Neural cell (in vitro differentiated cells): ENCODE data around the gene CTDNEP1. TPM values are rescaled to one million over a fixed set of nuclear protein-coding genes. Genes with fewer than 3 reads are reported as not detected.

Source experiments
- H2AFZ ChIP-seq: fragments of 200-600, 300-800 bp; sonication (generic), shearing (Covaris generic); 2 replicates; pipeline ENCODE4 v1.6.0; 2014; ENCODE audit warnings: low read depth, mild to moderate bottlenecking, antibody characterized with exemption, low read length, moderate library complexity
- H3F3A ChIP-seq: fragments of 200-600 bp; shearing (Covaris generic); 2 replicates; pipeline ENCODE4 v1.6.1; 2016; ENCODE audit warnings: mild to moderate bottlenecking, moderate library complexity, mixed read lengths, antibody characterized with exemption, low read length; ENCODE audit not compliant: insufficient read depth, poor library complexity, severe bottlenecking
- H3K27ac ChIP-seq: fragments of 200-600, 300-800 bp; sonication (generic), shearing (Covaris generic); 2 replicates; pipeline ENCODE4 v1.5.1; 2014; ENCODE audit warnings: mild to moderate bottlenecking, low read length, moderate library complexity
- H3K27me3 ChIP-seq: fragments of 300-800, 200-600 bp; sonication (generic), shearing (Covaris generic); 2 replicates; pipeline ENCODE4 v1.6.0; 2014; ENCODE audit warnings: mild to moderate bottlenecking, low read depth, low read length, moderate library complexity; ENCODE audit not compliant: insufficient read depth
- H3K36me3 ChIP-seq: fragments of 300-800, 200-600 bp; sonication (generic), shearing (Covaris generic); 2 replicates; pipeline ENCODE4 v1.5.1; 2014; ENCODE audit warnings: mild to moderate bottlenecking, antibody characterized with exemption, low read length, moderate library complexity; ENCODE audit not compliant: insufficient read depth
- H3K4me2 ChIP-seq: fragments of 300-800, 200-600 bp; sonication (generic), shearing (Covaris generic); 2 replicates; pipeline ENCODE4 v1.6.0; 2014; ENCODE audit warnings: mild to moderate bottlenecking, low read length
- H3K4me3 ChIP-seq: fragments of 300-800, 200-600 bp; sonication (generic), shearing (Covaris generic); 2 replicates; pipeline ENCODE4 v1.5.1; 2014; ENCODE audit warnings: mild to moderate bottlenecking, low read length, moderate library complexity
- H3K79me2 ChIP-seq: fragments of 200-600 bp; shearing (Covaris generic); replicated peaks from 2 replicates; pipeline ENCODE4 v1.6.0; 2014; ENCODE audit warnings: mild to moderate bottlenecking, low read length, moderate library complexity; ENCODE audit not compliant: insufficient read depth
- H3K9ac ChIP-seq: fragments of 300-800, 200-600 bp; sonication (generic), shearing (Covaris generic); 2 replicates; pipeline ENCODE4 v1.6.1; 2016; ENCODE audit warnings: mild to moderate bottlenecking, low read length, mixed read lengths
- H3K9me2 ChIP-seq: fragments of 200-600 bp; shearing (Covaris generic); 2 replicates; pipeline ENCODE4 v1.6.1; 2016; ENCODE audit warnings: mild to moderate bottlenecking, low read length, mixed read lengths; ENCODE audit not compliant: insufficient read depth
- H3K9me3 ChIP-seq: fragments of 200-600, 300-800 bp; sonication (generic), shearing (Covaris generic); 2 replicates; pipeline ENCODE4 v1.6.1; 2016; ENCODE audit warnings: mild to moderate bottlenecking, mixed run types, low read length, moderate library complexity, mixed read lengths
- H4K20me1 ChIP-seq: fragments of 200-600 bp; shearing (Covaris generic); 2 replicates; pipeline ENCODE4 v1.6.1; 2016; ENCODE audit warnings: mild to moderate bottlenecking, mixed run types; ENCODE audit not compliant: insufficient read depth
- EP300 ChIP-seq: fragments of 450-650 bp; conservative IDR thresholded peaks from 2 replicates; pipeline ENCODE4 v1.6.1; 2014; ENCODE audit warnings: antibody characterized with exemption, mild to moderate bottlenecking, moderate library complexity; ENCODE audit not compliant: poor library complexity, severe bottlenecking
- EZH2 ChIP-seq: fragments of 200-600, 300-800 bp; shearing (Covaris generic), sonication (generic); IDR thresholded peaks from 2 replicates; pipeline ENCODE4 v1.6.1; 2014; ENCODE audit warnings: antibody characterized with exemption, low read length, borderline replicate concordance, mild to moderate bottlenecking; ENCODE audit not compliant: insufficient read depth, poor library complexity, severe bottlenecking
- MXI1 ChIP-seq: fragments of 450-650 bp; conservative IDR thresholded peaks from 2 replicates; pipeline ENCODE4 v1.6.1; 2014; ENCODE audit warnings: antibody characterized with exemption, mild to moderate bottlenecking; ENCODE audit not compliant: poor library complexity, severe bottlenecking
- POLR2AphosphoS5 ChIP-seq: IDR thresholded peaks from 2 replicates; pipeline ENCODE4 v1.6.1; 2012
- RAD21 ChIP-seq: fragments of 450-650 bp; conservative IDR thresholded peaks from 2 replicates; pipeline ENCODE4 v1.6.1; 2014; ENCODE audit warnings: antibody characterized with exemption, mild to moderate bottlenecking, moderate library complexity
- SMC3 ChIP-seq: fragments of 450-650 bp; conservative IDR thresholded peaks from 2 replicates; pipeline ENCODE4 v1.6.1; 2014; ENCODE audit warnings: antibody characterized with exemption, mild to moderate bottlenecking, moderate library complexity; ENCODE audit not compliant: poor library complexity
- TAF1 ChIP-seq: IDR thresholded peaks from 2 replicates; pipeline ENCODE4 v1.6.1; 2012; ENCODE audit warnings: low read depth
- polyA plus RNA-seq: library from polyadenylated mRNA; depleted of rRNA; stranded (reverse); fragments of >200 nt; gene quantifications from 2 replicates; pipeline ENCODE4 v1.2.3, GENCODE V29; 2014
- TF ChIP-seq, protein P1 (sequence below): fragments of 450-650 bp; IDR thresholded peaks from 2 replicates; pipeline ENCODE4 v1.5.1; 2014; ENCODE audit warnings: antibody characterized with exemption, mild to moderate bottlenecking, moderate library complexity; ENCODE audit not compliant: poor library complexity, severe bottlenecking
- TF ChIP-seq, protein P2 (sequence below): IDR thresholded peaks from 2 replicates; pipeline ENCODE4 v1.6.1; 2012; ENCODE audit warnings: borderline replicate concordance

Gene CTDNEP1
- polyA plus RNA-seq, 1 donor from 2014 or later, result 39.4 TPM

DNA sequence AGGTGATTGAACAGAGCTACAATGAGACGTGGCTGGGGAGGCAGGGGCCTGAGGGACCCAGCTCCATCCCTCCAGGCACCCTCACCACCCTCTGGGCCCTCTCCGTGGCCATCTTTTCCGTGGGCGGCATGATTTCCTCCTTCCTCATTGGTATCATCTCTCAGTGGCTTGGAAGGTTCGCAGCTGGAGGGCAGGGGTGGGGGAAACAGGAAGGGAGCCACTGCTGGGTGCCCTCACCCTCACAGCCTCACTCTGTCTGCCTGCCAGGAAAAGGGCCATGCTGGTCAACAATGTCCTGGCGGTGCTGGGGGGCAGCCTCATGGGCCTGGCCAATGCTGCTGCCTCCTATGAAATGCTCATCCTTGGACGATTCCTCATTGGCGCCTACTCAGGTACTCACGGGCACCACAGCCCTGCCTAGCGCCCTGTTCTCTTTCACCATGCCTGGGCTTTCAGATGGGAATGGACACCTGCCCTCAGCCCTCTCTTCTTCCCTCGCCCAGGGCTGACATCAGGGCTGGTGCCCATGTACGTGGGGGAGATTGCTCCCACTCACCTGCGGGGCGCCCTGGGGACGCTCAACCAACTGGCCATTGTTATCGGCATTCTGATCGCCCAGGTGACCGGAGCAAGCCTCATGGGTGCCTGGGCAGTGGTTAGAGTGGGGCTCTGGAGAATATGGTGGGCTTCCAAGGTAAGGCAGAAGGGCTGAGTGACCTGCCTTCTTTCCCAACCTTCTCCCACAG is 32.1 kb upstream of the CTDNEP1 start:
- no peak overlapping the region for H3K4me3 ChIP-seq
- H3K9me3 ChIP-seq, result no peaks in the 10 kb centered on the region
- H3K9me2 ChIP-seq, result no peaks in the 10 kb centered on the region
- H3K4me2 ChIP-seq, result no peak overlapping the region
- H3K27ac ChIP-seq, result no peak overlapping the region
- H3K27me3 ChIP-seq, result peaks cover 31% of the 10 kb centered on the region
- TF ChIP-seq SMC3, result no peak
- TF ChIP-seq, protein P1, sequence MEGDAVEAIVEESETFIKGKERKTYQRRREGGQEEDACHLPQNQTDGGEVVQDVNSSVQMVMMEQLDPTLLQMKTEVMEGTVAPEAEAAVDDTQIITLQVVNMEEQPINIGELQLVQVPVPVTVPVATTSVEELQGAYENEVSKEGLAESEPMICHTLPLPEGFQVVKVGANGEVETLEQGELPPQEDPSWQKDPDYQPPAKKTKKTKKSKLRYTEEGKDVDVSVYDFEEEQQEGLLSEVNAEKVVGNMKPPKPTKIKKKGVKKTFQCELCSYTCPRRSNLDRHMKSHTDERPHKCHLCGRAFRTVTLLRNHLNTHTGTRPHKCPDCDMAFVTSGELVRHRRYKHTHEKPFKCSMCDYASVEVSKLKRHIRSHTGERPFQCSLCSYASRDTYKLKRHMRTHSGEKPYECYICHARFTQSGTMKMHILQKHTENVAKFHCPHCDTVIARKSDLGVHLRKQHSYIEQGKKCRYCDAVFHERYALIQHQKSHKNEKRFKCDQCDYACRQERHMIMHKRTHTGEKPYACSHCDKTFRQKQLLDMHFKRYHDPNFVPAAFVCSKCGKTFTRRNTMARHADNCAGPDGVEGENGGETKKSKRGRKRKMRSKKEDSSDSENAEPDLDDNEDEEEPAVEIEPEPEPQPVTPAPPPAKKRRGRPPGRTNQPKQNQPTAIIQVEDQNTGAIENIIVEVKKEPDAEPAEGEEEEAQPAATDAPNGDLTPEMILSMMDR, result no peak
- no peak for TF ChIP-seq EZH2
- TF ChIP-seq POLR2AphosphoS5, result no peak
- no peak for TF ChIP-seq RAD21
- no peak for TF ChIP-seq EP300
- TF ChIP-seq, protein P2, sequence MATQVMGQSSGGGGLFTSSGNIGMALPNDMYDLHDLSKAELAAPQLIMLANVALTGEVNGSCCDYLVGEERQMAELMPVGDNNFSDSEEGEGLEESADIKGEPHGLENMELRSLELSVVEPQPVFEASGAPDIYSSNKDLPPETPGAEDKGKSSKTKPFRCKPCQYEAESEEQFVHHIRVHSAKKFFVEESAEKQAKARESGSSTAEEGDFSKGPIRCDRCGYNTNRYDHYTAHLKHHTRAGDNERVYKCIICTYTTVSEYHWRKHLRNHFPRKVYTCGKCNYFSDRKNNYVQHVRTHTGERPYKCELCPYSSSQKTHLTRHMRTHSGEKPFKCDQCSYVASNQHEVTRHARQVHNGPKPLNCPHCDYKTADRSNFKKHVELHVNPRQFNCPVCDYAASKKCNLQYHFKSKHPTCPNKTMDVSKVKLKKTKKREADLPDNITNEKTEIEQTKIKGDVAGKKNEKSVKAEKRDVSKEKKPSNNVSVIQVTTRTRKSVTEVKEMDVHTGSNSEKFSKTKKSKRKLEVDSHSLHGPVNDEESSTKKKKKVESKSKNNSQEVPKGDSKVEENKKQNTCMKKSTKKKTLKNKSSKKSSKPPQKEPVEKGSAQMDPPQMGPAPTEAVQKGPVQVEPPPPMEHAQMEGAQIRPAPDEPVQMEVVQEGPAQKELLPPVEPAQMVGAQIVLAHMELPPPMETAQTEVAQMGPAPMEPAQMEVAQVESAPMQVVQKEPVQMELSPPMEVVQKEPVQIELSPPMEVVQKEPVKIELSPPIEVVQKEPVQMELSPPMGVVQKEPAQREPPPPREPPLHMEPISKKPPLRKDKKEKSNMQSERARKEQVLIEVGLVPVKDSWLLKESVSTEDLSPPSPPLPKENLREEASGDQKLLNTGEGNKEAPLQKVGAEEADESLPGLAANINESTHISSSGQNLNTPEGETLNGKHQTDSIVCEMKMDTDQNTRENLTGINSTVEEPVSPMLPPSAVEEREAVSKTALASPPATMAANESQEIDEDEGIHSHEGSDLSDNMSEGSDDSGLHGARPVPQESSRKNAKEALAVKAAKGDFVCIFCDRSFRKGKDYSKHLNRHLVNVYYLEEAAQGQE, result no peak
- TF ChIP-seq TAF1, result no peak
- TF ChIP-seq MXI1, result no peak
- H3K79me2 ChIP-seq, result no peaks in the 10 kb centered on the region
- no peak overlapping the region for H3K9ac ChIP-seq
- H3K36me3 ChIP-seq, result no peaks in the 10 kb centered on the region
- H3F3A ChIP-seq, result no peaks in the 10 kb centered on the region
- H2AFZ ChIP-seq, result no peak overlapping the region
- no peaks in the 10 kb centered on the region for H4K20me1 ChIP-seq

DNA sequence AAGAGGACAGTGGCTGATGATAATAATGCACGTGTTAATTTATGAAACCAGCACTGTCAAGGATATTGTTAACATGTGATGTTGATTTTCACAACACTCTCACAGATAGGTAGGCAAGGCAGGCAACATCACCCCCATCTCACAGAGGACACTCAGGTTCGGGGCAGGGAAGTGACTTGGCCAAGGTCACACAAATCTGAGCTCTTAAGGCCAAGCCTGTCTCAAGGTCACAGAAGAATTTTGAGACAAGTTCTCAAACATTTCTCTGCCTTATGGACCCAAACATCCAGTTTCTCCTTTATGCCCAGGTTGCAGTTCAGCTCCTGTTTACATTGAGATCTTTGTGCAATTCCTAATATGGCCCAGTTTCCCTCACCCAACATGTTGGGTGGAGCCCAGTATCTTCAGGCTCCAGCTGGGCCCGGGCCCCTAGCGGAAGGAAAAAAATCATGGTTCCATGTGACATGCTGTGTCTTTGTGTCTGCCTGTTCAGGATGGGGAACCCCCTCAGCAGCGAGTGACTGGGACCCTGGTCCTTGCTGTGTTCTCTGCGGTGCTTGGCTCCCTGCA is 31.3 kb upstream of the CTDNEP1 start:
- H3K27me3 ChIP-seq, result peaks cover 31% of the 10 kb centered on the region
- no peak overlapping the region for H3K4me3 ChIP-seq
- no peaks in the 10 kb centered on the region for H3K36me3 ChIP-seq
- H3K9me3 ChIP-seq, result no peaks in the 10 kb centered on the region
- no peak overlapping the region for H3K9ac ChIP-seq
- H3K79me2 ChIP-seq, result no peaks in the 10 kb centered on the region
- TF ChIP-seq, protein P2, result no peak
- TF ChIP-seq RAD21, result no peak
- no peak for TF ChIP-seq SMC3
- no peak for TF ChIP-seq POLR2AphosphoS5
- TF ChIP-seq, protein P1, result no peak
- TF ChIP-seq MXI1, result no peak
- no peak for TF ChIP-seq EZH2
- no peak for TF ChIP-seq EP300
- no peak for TF ChIP-seq TAF1
- no peak overlapping the region for H3K27ac ChIP-seq
- H4K20me1 ChIP-seq, result no peaks in the 10 kb centered on the region
- no peaks in the 10 kb centered on the region for H3F3A ChIP-seq
- H2AFZ ChIP-seq, result no peak overlapping the region
- H3K4me2 ChIP-seq, result no peak overlapping the region
- H3K9me2 ChIP-seq, result no peaks in the 10 kb centered on the region
